ENCODE measurements around the gene ELL.
A peak's percentile ranks its signal among the peaks of the same experiment; 100 is the strongest.

ELL gene

GRCh38 chr19:18442941-18443340 lies 78.9 kb downstream of the ELL start:
- no peak for DNase-seq

DNA sequence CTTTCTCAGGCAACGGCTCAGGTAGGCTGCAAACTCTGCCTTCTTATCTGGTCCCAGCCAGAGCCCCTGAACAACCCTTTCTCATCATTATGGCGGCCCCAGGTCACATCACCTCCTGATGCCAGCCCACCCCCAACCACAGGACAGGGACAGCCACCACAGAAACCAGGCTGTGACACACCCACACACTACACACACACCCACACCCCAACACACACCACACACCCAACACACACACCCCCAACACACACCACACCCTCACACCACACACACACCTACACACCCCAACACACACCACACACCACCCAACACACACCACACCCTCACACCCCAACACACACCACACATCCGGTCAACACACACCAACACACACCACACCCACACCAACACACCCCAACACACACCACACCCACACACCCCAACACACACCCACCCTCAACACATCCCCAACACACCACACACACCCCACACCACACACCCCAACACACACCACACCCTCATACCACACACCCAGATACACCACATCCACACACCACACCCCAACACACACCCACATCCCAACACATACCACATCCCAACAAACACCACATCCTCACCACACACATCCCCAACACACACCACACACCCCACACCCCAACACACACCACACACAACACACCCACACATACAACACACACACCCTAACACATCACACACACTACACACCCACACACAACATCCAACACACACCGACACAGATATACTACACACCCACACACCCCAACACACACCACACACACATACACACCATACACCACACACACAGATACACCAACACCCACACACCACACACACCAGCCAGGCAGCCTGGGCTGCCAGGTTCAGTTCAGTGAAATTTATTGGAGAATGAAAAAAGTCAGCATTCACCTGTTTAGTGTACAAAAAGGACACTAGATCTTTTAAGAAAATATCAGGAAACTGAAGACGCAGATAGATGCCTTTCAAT lies 79.8 kb downstream of the ELL start:
- DNase-seq = no peak

GRCh38 chr19:18440936-18441803 lies 80.7 kb downstream of the ELL start:
- DNase-seq = no peak

DNA sequence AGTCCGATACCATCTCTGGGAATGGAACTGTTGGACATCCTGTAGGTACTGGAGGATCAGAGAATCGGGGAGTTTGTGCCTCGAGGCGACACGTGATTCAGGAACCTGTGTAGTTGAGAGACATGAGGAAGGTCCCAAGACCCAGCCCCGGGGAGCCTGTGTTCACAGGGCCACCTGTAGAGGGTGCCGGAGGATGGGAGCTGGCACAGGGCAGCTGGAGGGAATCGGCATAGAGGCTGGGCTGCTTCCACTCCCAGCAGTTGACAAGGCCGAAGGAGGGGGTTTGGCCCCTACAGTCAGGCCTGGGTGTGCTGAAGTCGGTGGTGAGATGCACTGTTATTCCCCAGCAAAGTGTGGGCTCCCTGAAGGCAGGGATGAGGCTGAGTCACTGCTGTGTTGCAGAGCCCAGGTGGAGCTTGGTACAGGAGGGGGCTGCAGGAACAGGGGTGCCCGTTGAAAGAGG lies 81.4 kb downstream of the ELL start:
- DNase-seq = no peak

DNA sequence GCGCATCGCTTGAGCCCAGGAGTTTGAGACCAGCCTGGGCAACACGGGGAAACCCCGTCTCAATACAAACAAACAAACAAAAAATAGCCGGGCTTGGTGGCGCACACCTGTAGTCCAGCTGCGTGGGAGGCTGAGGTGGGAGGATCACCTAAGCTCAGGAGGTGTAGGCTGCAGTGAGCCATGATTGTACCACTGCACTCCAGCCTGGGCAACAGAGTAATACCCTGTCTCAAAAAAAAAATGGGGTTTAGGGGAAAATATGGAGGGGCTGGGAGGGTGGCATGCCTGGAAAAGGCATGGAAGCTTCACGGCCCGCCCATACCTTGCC lies 82.0 kb downstream of the ELL start:
- no peak for DNase-seq

DNA sequence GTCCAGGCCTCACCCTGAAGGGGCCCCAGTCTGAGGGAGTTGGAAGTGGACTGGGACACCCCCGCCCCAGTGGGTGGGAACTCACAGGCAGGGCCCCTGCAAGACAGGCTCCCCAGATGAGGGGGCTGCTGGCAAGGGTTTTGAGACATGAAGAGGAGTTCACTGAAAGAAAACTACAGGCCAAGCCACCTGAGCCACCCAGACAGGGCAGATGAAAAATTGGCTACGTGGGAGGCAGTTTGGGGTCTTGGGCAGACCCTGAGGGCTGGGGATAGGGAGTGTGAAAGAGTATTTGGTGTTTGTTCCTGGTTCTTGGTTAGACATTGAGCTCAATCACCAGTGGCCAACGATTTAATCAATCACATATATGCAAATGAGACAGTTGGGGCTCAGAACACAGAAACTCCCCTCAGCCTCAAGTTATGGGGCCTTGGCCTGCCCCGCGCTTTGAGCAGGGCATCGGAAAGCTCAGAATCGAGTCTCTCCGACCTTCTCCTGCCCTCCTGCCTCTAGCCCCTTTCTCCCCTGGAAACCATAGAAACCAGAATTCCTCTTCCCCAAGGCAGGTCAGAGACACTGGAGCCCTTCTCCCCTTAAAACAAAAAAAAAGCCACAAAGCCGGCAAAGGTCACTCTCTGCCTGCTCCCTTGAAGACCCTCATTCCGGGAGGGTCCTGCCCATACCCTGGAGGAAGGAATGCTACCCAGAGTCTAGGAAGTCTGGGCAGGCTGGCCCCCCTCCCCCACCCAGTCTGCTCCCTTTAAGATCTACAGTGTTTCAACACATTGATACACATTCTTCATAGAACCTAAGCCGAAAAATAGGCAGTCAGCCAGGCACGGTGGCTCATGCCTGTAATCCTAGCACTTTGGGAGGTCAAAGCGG lies 82.6 kb downstream of the ELL start:
- no peak for DNase-seq

GRCh38 chr19:18438331-18439024 lies 83.4 kb downstream of the ELL start:
- DNase-seq = peak; percentile 26

DNA sequence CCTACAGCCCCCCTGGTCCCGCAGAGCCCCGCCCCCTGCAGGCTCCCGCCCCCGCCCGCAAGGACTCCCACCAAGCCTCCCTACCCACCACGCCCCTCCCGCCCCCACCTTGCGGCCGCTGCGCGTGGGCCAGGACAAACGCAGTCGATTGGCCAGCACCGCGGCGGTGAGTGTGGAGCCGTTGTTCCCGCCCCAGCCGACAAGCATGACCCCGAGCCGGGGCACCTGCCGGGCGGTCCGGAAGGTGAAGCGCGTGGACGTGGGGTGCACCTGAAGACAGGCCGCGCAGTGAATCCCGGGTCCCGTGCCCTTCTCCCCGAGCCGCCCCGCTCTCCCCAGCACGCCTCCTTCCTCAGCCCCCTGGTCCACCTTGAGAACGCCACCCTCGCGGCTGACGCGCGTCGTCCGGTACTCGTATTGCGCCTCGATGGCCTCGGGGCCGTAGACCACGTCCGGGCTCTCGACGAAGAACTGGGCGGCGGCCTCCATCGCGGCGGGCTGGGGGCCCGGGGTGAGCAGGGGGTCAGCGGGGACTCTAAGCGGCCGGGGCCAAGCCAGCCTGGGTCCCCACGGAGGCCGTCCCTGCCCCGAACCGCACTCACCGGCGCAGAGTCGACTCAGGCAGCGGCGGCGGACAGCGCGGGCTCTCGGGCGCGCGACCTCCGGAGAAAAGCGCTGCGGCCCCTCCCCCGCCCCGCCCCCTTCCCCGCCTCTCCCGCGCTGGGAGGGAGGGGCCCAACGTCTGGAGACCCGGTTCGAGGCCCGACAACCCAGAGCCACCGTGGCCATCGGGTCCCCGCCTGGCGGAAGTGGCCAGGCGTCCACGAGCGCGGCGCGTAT lies 84.2 kb downstream of the ELL start, which contains the start of gene ISYNA1:
ISYNA1 (minus strand) TSS at position 643 of the 840 bp plus-strand sequence; CDS start at position 489, 154 bp downstream.
- DNase-seq = peak; percentile 50

DNA sequence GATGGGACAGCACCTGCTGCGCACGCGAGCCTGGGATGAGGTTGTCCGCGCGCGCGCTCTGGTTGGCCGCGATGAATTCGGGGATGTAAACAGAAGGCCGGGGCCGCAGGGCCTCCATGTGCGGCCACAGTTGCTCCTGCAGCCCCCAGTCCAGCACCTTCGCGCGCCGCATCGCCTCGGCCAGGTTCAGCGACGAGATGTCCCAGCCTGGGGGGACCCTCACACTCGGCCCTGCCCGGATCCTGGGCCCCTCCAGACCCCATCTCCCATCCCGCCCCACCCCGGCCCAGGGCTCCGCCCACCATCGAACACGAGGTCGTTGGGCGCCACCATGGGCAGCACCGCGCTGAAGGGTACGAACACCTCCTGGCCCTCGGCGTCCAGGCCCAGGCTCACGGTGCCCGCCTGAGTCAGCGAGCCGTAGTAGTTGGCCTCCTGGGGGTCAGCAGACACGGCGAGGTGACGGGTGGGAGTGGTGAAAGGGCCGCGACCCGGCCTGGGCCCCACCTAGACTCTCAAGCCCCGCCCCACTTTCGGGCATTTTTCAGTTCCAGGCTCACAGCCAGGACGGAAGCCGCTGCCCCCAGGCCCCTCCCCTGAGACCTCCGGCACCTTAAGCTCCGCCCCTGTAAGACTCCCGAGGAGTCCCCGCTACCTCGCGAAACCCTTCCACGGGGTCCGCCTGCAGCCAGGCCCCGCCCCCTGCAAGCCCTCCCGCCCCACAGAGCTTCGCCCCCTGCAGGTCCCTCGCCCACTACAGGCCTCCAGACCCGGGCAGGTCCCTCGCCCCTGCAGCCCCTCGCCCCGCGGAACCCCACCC lies 85.0 kb downstream of the ELL start:
- DNase-seq = peak; percentile 82

- DNase-seq = no peak
These were observed 85.8 kb downstream of the ELL start for GRCh38 chr19:18435842-18436670.

DNA sequence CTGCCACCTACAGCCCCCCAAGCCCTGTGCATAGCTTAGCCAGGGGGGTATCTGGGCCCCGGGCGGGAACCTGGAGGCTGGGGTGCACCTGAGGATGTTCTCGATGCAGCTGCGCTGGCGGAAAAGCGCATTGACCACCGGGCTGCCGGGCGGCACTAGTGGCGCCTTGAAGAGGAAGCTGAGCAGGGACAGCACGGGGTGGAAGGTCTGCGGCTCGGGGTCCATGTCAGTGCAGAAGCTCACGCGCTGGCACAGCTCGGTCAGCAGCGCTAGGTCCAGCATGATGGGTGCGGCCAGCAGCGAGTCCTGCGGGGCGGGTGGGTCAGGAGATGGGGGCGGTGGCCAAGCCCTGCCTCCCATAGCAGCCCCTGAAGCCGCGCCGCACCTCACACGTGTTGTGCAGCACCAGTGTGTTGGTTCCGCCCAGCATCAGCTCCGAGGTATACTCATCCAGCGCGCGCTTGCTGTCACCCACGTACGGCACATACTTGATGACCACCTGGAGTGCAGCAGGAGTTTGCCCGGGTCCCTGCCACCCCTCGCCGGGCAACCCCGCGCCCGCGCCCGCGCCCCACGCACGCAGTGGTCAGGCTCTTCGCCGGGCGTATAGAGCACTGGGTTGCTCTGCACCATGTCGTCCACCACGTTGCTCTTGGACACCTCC lies 86.6 kb downstream of the ELL start:
- no peak for DNase-seq

GRCh38 chr19:18434411-18435175 lies 87.3 kb downstream of the ELL start:
- DNase-seq = peak; percentile 20

- peak; percentile 22 for DNase-seq
These were observed 88.0 kb downstream of the ELL start for GRCh38 chr19:18433735-18434398.

DNA sequence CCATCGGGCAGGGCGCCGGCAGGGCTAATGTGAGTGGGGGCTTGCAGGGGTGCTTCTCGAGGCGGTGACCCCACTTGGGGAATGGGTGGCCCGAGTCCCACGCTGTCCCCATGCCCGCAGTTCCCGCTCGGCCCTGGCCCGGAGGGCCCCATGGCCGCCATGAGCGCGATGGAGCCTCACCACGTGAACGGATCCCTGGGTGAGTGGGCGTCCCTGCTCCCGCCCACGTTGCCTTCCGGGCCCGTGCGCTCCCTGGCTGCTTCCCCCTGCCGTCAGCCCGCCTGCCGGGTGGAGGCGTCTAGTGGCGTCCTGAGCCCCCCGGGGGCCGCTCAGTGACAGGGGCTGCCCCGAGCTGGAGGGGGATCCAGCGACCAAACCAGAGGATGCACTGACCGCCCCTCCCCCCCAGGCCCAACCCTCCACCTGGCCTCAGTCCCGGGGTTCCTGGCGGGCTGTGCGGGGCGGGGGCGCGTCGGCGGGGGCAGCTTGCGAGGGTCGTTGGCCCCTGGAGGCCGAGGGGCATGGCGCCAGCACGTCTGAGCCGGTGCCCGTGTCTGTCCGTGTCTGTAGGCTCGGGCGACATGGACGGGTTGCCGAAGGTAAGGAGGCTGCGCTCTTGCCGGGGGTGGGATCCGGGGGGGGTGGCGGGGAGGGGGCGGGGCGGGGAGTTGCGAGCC lies 88.7 kb downstream of the ELL start:
- peak; percentile 32 for DNase-seq

DNA sequence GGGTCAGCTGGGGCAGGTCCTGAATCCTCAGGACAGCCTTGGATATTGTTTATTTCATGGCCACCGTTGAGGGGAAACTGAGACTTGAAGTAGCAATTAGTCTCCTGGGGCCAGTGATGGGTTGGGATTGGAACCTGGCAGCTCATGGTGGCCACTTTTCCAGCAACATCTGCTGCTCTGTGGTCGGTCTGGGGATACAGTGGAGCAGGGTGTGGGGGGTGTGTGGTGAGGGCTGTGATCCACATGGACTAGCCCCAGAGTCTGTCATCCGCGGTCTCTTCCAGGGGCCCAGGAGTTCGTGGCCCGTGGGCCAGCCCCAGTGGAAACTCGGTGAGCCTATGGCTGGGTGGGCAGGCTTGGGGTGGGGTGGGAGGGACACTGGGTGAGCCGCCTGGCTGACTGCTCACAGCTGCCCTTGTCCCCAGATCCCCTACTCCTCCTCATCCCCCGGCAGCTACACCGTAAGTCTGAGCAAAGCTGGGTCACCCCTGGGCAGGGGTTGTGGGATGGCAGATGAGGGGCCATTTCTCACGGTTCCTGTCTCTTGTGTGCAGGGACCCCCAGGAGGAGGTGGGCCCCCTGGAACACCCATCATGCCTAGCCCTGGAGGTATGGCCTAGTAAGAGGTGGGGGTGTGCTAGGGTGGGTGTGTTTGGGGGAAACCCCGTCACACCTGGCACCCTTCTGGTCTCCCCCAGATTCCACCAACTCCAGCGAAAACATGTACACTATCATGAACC lies 89.4 kb downstream of the ELL start:
- no peak for DNase-seq
